GM19193 (cell line): ENCODE measurements around the gene EREG.

Experiments
- POLR2A ChIP-seq: IDR thresholded peaks from 4 replicates; pipeline ENCODE4 v1.6.1; 2011; ENCODE audit not compliant: insufficient read depth, insufficient read length; ENCODE audit errors: extremely low read depth

Gene EREG

DNA sequence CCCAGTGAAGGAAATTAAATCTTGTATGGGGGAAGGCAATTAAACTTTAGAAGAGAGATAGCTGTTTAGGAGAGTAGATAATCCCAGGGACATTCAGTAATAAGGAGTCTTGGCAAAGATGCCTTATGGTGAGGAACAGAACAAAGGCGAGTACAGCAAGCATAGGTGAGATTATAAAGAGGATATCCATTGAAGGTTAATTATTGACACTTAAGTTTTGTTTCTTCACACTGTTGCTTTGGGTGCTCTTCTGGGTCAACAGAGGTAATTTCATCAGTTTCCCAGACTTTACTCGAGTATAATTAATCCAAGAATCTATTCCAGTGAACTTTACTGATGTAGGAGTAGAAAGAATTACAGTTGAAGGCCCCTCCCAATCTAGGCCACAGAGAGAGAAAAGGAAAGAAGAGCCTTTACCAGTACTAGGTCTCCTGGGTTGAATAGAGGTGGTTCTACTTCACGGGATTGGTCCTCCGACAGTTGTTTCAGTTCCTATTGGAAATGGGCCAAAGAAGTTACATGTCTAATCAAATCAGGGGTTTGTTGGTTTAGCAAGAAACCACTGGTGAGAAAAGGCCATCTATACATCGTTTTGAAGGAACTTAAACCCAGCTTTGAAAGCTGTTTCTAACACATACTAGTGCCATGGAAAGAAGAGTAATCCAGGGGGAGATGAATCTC, 29.5 kb upstream of the EREG start:
- no peak for TF ChIP-seq POLR2A

DNA sequence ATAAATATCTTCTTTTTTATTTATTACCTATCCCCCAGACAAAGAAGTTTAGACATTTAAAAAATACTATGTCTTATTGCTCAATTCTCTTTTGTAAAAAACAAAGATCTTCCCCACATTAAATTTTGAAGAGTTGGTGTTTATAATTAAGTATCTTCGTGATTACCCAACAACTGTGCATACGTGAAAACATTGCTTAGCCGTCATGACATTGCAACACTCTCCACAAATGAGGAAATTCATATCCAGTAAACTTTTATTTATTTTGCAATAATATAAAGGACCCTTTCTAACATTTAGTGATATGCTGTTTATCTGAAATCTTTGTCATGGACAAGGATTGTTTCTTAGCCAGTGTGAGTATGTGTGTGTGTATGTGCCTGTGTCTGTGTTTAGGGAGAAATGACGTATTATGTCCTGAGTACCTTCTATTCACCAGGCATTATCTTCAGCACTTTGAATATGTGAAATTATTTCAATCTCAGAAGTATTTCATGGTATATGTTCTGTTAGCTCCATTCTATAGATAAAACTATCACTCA, 26.1 kb upstream of the EREG start:
- no peak for TF ChIP-seq POLR2A

- TF ChIP-seq POLR2A = no peak
These were observed 25.4 kb upstream of the EREG start for GRCh38 chr4:74339501-74339900.

- TF ChIP-seq POLR2A = no peak
These were observed 20.9 kb upstream of the EREG start for GRCh38 chr4:74344031-74344430.

DNA sequence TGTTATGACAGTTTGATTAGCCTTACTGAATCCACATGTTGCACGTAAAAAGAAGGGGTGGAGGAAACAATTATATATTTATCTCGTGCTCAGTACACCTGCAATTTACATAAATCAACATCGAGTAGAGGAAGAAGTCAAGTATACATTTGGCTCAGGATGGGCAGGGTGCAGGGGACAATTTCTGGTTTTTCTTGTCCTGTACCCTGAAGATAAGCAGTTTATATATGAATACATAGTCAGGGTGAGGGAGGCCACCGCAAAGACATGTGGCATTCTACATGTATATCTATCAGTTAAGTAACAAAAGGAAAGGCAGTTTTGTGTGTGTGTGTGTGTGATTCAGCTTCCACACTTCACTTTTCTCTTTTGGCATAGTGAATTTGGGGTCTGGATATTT, 11.1 kb upstream of the EREG start:
- TF ChIP-seq POLR2A = no peak

DNA sequence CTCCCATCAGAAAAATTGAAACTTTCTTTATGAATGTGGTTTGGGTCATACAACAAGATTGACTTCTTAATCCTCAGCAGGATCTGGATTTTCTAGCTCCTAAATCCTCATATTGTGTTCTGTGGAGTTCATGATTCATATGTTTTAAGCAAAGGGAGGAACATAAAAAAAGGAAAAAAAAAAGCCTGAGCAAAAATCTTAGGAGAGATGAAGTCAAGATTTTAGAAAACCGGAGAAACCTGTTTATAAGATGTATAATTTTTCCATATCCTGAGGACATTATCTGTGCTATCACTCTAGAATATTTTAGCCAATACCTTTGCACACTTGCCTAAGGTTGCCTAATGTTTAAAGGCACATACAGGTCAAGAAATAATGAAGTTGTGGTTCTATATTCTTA, 7.0 kb upstream of the EREG start:
- TF ChIP-seq POLR2A = no peak

DNA sequence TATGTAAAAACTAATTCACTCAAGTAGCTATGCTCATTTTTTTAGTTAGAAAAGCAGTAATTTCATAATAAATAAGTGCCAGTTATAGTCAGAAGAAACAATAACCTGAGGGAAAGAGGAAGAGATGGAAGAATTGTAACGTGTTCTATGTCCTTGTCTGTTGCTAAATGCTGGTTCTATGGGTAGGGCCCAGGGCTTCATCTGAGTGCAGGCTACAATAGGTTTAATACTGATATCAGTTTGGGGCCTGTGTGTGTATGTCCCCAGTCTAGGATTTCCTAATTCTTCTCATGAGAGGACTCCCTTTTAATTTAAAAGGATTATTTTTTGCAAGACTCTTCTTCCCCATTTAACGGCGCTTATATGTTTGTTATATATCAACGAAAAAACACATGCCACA, 3.3 kb upstream of the EREG start:
- TF ChIP-seq POLR2A = no peak

- no peak for TF ChIP-seq POLR2A
These were observed 2.6 kb upstream of the EREG start for GRCh38 chr4:74362347-74362746.

DNA sequence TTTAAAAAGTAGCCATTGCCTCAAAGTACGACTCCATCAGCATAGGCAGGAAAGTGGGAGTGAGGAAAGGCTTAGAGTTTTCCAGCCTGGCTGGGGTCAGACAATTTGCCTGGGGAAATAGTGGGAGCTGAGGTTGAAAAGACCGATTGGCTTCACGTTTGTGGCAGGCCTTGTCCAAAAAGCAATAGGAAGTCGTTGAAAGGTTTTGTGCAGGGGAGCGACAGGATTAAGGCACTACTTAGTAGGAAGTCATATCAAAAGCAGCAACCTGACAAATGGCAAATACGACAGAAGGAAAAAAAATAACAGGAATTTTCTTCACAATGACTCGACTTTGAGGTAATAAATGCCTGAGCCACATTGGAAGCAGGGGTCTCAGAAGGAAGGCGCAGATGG, 691 bp upstream of the EREG start:
- no peak for TF ChIP-seq POLR2A

DNA sequence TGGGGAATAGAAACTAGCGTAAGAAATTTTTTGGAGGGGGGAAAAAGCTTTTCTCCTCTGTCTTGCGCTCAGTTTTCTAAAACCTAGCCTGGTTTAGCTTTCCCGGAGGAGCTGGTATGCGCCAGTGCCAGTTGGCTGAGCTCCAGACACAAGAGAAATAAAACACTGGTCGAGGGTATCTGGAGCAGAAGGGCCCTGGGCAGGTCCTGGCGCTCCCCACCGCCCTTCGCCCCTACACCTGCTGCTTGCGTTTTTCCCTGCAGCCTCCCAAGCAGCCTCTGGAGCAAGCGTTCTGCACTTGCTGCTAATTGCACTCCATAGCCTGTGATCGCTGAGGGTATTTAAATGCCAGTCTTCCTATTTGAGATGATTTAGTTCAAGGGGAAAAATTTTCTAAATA, 816 bp downstream of the EREG start:
- TF ChIP-seq POLR2A = no peak

DNA sequence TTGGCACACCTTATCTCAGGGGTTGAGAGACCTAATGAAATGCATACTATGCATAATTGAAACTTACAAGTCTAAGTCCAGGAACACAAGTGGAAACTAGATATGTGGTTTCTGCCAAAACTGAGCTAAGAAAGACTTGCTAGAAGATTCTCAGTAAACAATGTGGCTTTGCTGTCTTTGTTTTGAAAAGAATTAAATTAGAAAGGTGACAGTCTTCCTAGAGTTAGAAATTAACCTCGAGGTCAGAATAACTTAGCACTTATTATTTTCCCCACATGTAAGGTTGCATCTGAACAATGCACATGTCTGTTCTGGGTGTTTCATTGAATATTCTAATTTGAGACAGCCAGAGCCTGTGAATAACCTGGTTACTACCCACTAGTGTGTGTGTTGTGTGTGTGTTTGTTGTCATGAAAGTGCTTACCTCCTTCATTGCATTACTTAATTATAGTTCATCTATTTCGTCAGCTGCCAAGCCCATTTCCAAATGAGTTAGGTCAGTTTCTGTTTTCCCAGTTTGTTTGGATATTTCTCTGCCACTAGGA, 1.5 kb downstream of the EREG start:
- TF ChIP-seq POLR2A = no peak

DNA sequence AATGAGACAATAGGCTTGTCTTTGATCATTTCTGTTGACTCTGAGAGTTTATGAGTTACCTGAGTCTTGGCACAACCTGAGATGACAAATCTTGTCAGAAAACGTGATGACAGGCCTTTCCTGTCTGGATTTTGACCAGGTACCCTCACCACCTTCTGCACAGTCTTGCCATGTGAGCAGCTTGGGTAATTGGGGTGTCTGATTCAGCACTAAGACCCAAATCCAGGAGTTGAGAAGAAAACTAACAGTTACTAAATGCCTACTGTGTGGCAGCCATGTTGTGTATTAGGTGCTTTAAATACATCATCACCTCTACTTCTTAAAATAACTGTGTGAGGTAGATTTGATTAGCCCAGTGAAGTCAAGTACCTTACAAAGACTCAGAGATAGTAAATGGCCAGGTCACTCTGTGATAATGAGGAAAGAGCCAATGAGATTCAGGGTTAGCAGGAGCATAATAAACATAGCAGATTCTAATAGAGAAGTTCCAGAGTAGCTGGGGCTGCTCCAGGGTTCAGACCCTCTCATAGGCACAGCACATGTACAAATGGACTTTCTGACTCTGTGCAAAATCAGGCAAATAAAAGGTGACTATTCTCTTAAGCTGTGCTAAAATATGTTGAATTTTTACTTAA, 2.8 kb downstream of the EREG start:
- no peak for TF ChIP-seq POLR2A

DNA sequence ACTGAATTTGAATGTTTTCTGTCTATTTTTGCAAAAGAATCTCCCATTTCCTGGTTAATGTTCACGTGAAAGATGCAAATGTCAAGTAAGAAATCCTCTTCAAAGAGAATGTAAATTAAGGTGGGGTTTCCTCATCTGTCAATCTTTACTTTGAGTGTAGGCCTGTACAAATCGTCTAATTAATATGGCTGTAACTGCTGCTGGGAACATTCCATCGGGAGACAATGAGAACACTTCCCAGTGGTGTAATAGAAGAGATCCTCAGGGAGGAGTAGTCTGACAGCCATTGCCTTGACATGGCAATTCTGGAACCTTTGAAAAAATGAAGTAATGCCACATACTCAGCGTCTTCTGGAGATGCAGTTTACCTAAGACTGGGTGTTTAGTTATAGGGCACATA, 3.7 kb downstream of the EREG start:
- TF ChIP-seq POLR2A = no peak

- no peak for TF ChIP-seq POLR2A
These were observed 4.9 kb downstream of the EREG start for GRCh38 chr4:74369855-74370254.

- TF ChIP-seq POLR2A = no peak
These were observed 6.0 kb downstream of the EREG start for GRCh38 chr4:74370912-74371311.

DNA sequence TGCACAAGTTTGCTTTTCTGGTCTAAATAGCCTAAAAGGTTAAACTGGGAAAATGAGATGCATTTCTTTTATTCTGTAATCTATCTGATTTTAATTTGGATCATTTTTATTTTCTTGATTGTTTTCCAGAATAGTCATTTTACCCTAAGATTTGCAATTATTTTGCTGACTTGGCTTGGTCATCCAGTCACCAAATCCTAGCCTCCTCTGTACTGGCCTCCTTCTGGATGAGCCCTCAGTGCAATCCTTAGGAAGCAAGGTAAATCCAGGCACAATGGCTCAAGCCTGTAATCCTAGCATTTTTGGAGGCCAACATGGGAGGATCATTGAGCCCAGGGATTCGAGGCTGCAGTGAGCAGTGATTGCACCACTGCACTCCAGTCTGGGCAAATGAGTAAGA, 9.2 kb downstream of the EREG start:
- TF ChIP-seq POLR2A = no peak

DNA sequence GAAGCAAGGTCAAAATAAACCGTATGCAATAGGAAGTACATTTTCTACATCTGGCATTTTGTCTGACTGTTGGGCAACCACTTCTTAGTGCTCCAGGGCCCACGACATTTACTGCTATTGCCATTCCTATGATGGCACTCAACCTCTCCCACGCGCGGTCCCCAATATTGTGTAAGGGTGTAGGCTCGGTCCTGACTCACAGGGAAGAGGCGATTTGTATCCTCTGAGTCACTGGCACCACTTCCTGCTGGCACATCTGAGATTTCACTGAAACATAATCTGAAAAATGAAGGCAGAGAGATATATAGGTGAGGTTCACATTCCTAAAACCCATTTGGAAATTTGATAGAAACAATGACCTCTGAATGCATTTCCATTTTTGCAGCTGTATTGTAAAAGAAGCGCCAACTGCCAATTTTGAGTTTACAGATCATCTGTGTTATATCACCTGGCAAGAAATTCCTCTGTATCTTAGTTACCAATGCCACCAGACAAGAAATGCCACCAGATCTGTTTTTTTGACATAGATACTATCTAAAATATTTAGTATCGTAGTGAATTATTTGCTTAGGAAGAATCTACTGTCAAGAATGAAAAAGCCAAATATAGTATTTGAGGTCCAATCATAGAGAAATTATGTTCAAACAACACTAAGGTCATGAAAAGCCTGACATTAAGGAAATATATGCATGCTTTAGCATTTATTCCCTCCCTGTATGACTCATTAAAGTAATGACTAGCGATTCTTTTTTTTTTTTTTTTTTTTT, 9.8 kb downstream of the EREG start:
- no peak for TF ChIP-seq POLR2A
